Gastroesophageal sphincter (tissue), 3 donors: ENCODE data around the gene MAFG.

Experiments
- CTCF ChIP-seq, 4 experiments: fragments of 200-600 bp in 2 of 4; fragments of 450-650 bp in 2 of 4; sonication (generic) in 1 of 4; IDR thresholded peaks; one replicate each; pipeline ENCODE4 v1.5.1; 2017 to 2019; ENCODE audit warnings: antibody characterized with exemption in 4 of 4, mild to moderate bottlenecking in 2 of 4, moderate library complexity in 2 of 4
- EP300 ChIP-seq: sonication (generic); formaldehyde crosslinking; IDR thresholded peaks from one replicate; pipeline ENCODE4 v1.6.1; 2017; ENCODE audit warnings: antibody characterized with exemption, mild to moderate bottlenecking
- POLR2A ChIP-seq, 2 donors: fragments of 450-650 bp; IDR thresholded peaks; one replicate each; pipeline ENCODE4 v1.6.1; 2017; ENCODE audit warnings: antibody characterized with exemption in 2 of 2, mild to moderate bottlenecking in 2 of 2, moderate library complexity in 1 of 2
- POLR2AphosphoS5 ChIP-seq: sonication (generic); formaldehyde crosslinking; IDR thresholded peaks from one replicate; pipeline ENCODE4 v1.6.1; 2017; ENCODE audit warnings: antibody characterized with exemption

- no peak for TF ChIP-seq CTCF (IDR thresholded peaks at IDR 0.05)
- TF ChIP-seq POLR2A (IDR thresholded peaks at IDR 0.05) = no peak
- no peak for TF ChIP-seq POLR2AphosphoS5
- no peak for TF ChIP-seq EP300
Observed at GRCh38 chr17:81916234-81917001, 11.1 kb downstream of the MAFG start.
